ENCODE data around the gene SORCS2.

DNA sequence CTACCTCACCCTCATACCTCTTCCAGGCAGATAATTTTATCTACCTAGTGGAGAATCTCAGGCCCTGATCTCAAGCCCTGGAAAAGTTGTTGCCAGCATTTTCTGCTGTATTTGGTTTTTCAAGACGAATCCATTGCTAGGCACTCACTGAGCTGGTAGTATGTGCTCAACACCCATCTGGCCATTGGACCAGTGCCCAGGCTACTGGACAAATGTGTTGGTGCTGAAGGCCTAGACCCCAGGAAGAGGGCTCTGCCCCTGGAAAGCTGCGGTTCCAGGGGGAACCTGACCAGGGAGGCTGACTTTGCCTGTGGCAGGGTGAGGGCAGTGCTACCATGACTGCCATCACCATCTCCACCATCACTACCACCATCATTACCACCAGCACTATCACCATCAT, 170.0 kb downstream of the SORCS2 start:
- no peak for TF ChIP-seq EZH2 (IDR thresholded peaks at IDR 0.05; ENCODE audit: borderline replicate concordance, insufficient read depth, low read length, poor library complexity, severe bottlenecking)
- TF ChIP-seq, protein P1, sequence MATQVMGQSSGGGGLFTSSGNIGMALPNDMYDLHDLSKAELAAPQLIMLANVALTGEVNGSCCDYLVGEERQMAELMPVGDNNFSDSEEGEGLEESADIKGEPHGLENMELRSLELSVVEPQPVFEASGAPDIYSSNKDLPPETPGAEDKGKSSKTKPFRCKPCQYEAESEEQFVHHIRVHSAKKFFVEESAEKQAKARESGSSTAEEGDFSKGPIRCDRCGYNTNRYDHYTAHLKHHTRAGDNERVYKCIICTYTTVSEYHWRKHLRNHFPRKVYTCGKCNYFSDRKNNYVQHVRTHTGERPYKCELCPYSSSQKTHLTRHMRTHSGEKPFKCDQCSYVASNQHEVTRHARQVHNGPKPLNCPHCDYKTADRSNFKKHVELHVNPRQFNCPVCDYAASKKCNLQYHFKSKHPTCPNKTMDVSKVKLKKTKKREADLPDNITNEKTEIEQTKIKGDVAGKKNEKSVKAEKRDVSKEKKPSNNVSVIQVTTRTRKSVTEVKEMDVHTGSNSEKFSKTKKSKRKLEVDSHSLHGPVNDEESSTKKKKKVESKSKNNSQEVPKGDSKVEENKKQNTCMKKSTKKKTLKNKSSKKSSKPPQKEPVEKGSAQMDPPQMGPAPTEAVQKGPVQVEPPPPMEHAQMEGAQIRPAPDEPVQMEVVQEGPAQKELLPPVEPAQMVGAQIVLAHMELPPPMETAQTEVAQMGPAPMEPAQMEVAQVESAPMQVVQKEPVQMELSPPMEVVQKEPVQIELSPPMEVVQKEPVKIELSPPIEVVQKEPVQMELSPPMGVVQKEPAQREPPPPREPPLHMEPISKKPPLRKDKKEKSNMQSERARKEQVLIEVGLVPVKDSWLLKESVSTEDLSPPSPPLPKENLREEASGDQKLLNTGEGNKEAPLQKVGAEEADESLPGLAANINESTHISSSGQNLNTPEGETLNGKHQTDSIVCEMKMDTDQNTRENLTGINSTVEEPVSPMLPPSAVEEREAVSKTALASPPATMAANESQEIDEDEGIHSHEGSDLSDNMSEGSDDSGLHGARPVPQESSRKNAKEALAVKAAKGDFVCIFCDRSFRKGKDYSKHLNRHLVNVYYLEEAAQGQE (IDR thresholded peaks at IDR 0.05; ENCODE audit: borderline replicate concordance) = no peak

Measured in neural cell (in vitro differentiated cells).